ENCODE measurements around the gene FRS3. TPM values are rescaled to one million over a fixed set of nuclear protein-coding genes. Genes with fewer than 3 reads are reported as not detected.

FRS3 gene
- total and polyA plus RNA-seq, 12 donors = 0.30 to 21.2 (median 5.4) TPM

GRCh38 chr6:41748542-41748941, 31.2 kb downstream of the FRS3 start:
- WGBS, 4 donors = 78 to 87% (median 80%) methylated on average over 3 of the region's 3 CpGs
- no peak overlapping the region for H3K27ac ChIP-seq
- TF ChIP-seq CTCF (IDR thresholded peaks at IDR 0.05) = no peak
- TF ChIP-seq POLR2A (IDR thresholded peaks at IDR 0.05) = no peak
- no peak overlapping the region for H3K4me3 ChIP-seq
- H3K27me3 ChIP-seq = no peaks in the 10 kb centered on the region
- no peaks in the 10 kb centered on the region for H3K9me3 ChIP-seq (replicated peaks in 1 of 3)
- H3K36me3 ChIP-seq (replicated peaks in 1 of 2) = no peaks in the 10 kb centered on the region
- DNase-seq = no peak
- H3K4me1 ChIP-seq (replicated peaks in 1 of 2) = no peaks in the 10 kb centered on the region
- intact Hi-C loops (cut with DNase I) = no loop called here

GRCh38 chr6:41748102-41748477, 31.6 kb downstream of the FRS3 start:
- 86 to 89% (median 88%) methylated on average over 6 of the region's 6 CpGs for WGBS, 4 donors
- Histone ChIP-seq H3K36me3 (replicated peaks in 1 of 2) (no peaks in the 10 kb centered on the region), H3K9me3 (replicated peaks in 1 of 3) (no peaks in the 10 kb centered on the region), H3K4me1 (replicated peaks in 1 of 2) (no peaks in the 10 kb centered on the region), H3K27ac (no peak overlapping the region), H3K27me3 (no peaks in the 10 kb centered on the region), H3K4me3 (no peak overlapping the region)
- intact Hi-C loops (cut with DNase I) = no loop called here
- DNase-seq = no peak
- TF ChIP-seq CTCF (IDR thresholded peaks at IDR 0.05) (no peak), POLR2A (IDR thresholded peaks at IDR 0.05) (no peak)

- Histone ChIP-seq H3K4me1 (replicated peaks in 1 of 2) (no peaks in the 10 kb centered on the region), H3K27ac (no peak within 1 kb of the TSS), H3K27me3 (no peaks in the 10 kb centered on the region), H3K9me3 (replicated peaks in 1 of 3) (no peaks in the 10 kb centered on the region), H3K36me3 (replicated peaks in 1 of 2) (no peaks in the 10 kb centered on the region), H3K4me3 (no peak within 1 kb of the TSS)
- WGBS, 4 donors = 88 to 94% (median 91%) methylated on average over 15 of the region's 15 CpGs
- no peak for DNase-seq
- no peak for TF ChIP-seq POLR2A (IDR thresholded peaks at IDR 0.05)
- no peak for TF ChIP-seq CTCF (IDR thresholded peaks at IDR 0.05)
- intact Hi-C loops (cut with DNase I) = no loop called here
Measured at GRCh38 chr6:41747256-41748101, 32.2 kb downstream of the FRS3 start, which contains the start of gene PGC. PGC (minus strand) TSS chr6:41747397; CDS start chr6:41747334, 63 bp downstream.

GRCh38 chr6:41746107-41746506, 33.6 kb downstream of the FRS3 start:
- H3K4me1 ChIP-seq (replicated peaks in 1 of 2) = no peaks in the 10 kb centered on the region
- DNase-seq = no peak
- no peak overlapping the region for H3K27ac ChIP-seq
- H3K27me3 ChIP-seq = no peaks in the 10 kb centered on the region
- intact Hi-C loops (cut with DNase I) = no loop called here
- no peaks in the 10 kb centered on the region for H3K36me3 ChIP-seq (replicated peaks in 1 of 2)
- H3K9me3 ChIP-seq (replicated peaks in 1 of 3) = no peaks in the 10 kb centered on the region
- no peak for TF ChIP-seq POLR2A (IDR thresholded peaks at IDR 0.05)
- H3K4me3 ChIP-seq = no peak overlapping the region
- WGBS, 4 donors = 93 to 96% (median 96%) methylated on average over 9 to 10 of the region's 10 CpGs

All from adrenal gland (tissue), 12 donors.